ENCODE results near the gene GNG7.
"Not testable (repeated sequence)": the region's sequence is repeated elsewhere in the genome, so short reads cannot be mapped to it uniquely, and the experiment has no call there.

DNA sequence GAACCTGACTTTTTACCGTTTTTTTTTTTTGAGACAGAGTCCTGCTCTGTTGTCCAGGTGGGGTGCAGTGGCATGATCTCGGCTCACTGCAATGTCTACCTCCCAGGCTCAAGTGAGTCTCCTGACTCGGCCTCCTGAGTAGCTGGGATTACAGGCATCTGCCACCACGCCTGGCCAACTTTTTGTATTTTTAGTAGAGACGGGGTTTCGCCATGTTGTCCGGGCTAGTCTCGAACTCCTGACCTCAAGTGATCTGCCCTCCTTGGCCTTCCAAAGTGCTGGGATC is 232.6 kb downstream of the GNG7 start:
- not testable (repeated sequence) for TF ChIP-seq ZNF384 (IDR thresholded peaks at IDR 0.05); SP1 (IDR thresholded peaks at IDR 0.05); FOXM1 (IDR thresholded peaks at IDR 0.05; ENCODE audit: borderline replicate concordance); FOXK2 (IDR thresholded peaks at IDR 0.05)
